NCI-H1048 (cell line): ENCODE results near the gene UBE2E1.

Experiments
- DNase-seq: peaks from one replicate; lab custom pipeline; 2025; lab: John Stamatoyannopoulos, UW

The UBE2E1 gene

GRCh38 chr3:23796518-23796917 is 9.2 kb upstream of the UBE2E1 start:
- no peak for DNase-seq

DNA sequence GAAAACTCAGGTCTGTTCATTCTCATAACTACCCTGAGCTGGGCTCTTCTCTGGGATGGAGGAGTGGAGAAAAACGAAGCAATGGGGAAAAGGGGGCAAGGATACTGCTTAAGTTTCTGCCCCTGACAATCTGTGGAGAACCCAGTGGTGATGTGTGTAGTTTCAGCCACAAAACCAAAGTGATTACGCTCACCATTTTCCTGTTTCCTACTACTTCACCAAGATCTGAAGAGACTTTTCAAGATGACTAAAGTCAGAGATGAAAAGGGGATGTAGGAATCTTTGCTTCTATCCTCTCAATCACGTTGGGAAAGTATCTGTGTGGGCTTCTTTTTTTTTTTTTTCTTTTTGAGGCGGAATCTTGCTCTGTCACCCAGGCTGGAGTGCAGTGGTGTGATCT is 8.3 kb upstream of the UBE2E1 start:
- DNase-seq, result no peak

DNA sequence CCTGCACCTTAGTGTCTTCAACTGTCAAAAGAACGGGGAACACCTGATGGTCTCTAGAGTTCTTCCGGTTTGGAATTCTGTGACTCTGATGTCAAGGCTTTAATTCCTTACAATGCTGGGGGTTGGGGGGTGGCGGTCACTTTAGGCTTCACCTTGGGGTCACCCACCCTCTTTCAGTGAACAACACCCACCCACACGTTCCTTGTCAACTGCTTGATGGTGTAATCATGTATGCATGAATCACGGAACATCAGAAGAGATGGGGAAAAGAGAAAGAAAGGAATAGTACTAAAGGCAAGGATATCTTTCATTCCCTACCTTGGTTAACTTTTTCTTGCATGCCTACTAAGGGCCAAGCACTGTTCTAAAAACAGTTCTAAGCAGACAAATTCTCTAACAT is 7.3 kb upstream of the UBE2E1 start:
- no peak for DNase-seq

- no peak for DNase-seq
These were observed 6.9 kb upstream of the UBE2E1 start for GRCh38 chr3:23798876-23799275.

DNA sequence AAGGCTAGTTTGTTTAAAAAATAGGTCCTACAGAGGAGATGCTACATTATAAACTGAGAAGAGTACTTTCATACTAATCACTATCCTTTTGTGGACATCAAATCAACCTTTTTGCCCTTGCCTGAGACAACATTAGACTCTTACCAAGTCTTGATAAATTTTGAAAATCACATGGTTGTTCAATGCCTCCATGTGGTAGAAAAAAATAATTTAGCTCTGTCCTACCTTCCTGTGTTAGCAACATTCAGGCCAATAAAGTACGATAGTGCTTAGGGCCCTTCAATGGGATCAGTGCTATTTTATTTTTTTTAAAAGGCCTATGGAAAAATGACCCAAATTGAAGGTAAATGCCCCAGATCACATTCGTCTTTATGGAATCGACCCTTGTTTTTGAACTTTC is 5.0 kb upstream of the UBE2E1 start:
- DNase-seq, result no peak

DNA sequence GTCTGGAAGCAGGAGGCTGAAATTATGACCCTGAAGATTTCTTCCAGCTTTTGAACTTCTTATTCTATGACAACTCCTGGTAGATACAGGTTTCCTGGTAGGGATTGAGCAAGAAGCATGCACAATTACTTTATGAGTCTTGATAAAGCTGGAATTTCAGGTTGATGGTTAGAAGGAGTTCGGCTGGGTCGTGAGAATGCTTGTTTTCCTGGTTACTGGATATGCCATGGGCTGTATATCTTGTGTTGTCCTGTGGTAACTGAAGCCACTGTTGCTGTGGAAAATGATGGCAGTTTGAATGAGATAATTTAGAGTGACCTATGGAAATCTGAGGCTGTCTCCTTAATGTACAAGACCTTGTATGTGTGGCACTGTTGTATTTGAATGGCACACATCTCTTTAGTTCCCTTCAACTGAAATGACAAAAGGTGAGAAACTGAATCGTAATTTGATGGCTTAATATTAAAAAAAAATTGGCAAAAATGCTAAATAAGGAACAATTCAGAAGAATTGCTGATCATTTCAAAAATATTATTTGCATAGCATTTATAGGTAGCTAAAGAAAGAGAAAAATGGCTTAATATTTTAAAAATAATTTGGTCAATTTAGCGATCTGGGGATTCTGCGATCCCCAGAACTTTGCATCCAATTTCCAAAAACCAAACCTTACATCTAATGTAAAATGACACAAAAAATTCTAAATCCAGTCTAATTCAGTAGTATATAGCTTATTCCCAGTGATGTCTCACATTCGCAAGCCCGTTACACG is 1.1 kb upstream of the UBE2E1 start:
- DNase-seq, result no peak

DNA sequence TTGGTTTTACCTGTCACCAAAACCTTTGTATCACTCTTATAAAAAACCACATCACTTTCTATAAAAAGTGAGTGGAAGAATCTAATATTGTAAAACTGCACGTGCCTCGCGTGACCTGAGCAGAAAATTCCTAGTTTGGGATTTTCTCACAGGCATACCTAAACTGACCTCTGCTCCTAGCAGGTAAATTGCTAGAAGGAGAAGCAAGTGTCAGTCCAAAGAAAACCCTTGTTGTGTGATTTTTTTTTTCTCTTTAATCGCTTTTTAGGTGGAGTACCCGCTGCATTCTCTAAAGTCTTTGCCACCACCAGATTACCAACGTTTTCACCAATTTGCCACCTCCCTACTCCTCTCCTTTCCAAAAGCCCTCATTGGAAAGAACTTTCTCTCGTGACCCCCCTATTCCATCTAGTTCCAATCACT is 534 bp upstream of the UBE2E1 start:
- no peak for DNase-seq

DNA sequence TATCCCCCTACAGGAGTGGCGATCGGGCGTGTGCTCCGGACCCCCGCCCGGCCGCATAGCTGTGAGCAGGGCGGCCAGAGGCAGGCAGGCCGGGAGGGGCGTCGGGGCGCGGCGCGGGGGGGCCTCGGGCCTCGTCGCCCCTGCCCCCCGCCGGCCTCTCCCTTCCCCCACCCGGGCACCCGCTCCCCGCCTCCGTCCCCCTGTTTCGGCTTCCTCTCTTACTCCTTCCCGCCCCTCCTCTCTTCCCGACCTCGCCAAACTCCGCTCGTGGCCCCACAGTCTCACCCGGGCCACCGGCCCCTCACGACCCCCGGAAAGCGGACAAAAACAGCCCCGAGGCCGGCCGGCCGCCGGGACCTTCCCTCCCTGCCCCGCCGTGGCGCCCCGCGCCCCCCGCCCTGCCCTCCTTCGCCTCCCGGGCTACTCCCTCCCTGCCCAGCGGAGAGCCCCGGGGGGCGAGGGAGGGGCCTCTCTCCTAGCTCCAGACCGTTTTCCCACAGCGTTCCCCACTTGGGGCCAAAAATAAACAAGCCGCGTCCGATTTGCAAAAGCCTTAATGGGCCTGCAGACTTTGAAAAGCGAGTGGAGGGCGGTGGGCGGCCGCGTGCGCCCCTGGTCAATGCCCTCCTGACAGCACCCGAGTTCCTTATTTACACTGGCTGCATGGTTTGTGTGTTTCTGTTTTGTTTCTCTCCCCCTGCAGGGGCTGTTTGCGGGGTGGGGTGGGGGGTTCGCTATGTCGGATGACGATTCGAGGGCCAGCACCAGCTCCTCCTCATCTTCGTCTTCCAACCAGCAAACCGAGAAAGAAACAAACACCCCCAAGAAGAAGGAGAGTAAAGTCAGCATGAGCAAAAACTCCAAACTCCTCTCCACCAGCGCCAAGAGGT is 1.0 kb downstream of the UBE2E1 start:
- DNase-seq, result no peak

DNA sequence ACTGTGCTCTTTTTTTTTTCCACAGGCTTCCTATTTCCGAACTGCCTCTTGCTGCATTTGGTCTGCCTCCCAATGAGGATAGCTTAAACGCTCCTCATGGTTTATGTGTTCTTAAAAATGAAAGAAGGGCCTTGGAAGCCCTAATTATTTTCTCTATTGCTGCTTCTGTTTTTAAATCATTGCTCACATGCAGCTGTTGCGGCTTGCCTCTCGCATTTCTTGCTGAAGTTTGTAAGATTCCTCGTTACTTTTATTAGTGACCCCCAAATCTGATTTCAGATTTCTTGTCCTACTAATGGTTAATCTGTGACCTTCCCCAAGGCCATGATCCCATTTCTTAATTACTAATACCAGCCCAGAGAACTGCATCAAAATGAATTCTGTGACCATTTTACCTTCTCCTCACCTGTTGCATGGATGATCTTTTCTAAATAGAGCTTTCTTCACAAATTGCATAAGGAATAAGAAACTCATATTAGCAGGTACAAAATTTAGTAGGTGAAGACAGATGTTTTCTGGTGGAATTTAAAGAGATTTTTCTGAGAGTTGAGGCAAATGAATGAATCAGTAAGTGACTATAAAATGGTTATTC is 1.8 kb downstream of the UBE2E1 start:
- no peak for DNase-seq

- no peak for DNase-seq
These were observed 2.8 kb downstream of the UBE2E1 start for GRCh38 chr3:23808525-23808924.

DNA sequence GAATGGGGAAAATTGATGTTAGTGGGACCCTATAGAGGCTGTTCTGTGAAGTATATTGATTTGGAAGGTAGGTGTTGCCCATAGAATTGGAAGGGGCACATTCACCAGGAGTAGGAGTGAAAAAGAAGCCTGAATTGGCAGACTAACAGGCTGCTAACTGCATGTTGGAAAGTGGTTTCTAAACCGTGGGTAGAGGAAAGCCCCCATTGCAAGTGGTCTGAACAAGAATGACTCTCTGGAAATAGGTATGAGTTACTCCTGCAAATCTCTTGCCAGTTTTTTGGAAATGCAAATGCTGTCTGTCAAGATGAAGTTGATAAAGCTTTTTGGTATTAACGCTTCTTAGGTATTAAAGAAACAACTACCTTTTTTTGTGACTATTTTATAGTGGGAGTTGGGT is 3.5 kb downstream of the UBE2E1 start:
- no peak for DNase-seq

GRCh38 chr3:23809840-23810342 is 4.1 kb downstream of the UBE2E1 start:
- no peak for DNase-seq

DNA sequence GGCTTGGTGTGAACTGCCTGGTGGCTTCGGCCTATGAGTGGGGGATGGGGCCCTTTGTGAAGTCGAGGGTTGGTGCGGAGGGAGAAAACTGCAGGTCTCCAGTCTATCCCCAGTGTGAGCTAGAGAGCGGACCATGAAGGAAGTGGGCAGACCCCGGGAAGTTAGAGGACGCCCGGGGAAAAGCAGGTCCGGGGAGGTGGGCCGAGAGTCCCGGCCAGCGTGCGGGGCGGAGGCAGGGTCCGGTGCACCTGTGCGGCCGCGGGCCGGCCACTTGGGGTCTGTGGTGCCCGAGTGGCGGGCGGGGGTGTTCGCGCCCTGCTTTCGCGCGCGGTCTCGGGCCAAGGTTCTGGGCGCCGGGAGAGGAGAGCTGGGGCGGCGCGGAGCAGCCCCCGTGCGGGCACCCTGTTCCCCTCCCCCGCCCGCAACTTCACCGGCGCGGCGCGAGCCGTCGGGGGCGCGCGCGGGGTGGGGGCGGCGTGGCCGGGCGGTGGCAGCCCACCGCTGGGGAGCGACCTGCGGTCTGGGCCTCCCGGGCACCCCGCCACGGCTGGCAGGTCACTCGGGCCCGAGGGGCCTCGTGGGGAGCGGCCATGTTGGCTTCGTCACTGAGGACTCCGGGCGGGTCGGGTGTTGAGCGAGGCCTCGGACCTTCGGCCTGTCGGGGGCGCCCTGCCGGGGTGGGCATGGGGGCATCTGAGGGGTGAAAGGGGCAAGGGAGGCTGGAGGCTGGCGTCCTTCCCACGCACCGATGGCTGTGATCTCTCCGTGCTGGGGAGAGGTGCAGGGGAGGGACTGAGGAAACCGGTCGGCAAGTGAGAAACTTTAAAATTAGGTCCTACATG is 4.8 kb downstream of the UBE2E1 start:
- DNase-seq, result no peak

DNA sequence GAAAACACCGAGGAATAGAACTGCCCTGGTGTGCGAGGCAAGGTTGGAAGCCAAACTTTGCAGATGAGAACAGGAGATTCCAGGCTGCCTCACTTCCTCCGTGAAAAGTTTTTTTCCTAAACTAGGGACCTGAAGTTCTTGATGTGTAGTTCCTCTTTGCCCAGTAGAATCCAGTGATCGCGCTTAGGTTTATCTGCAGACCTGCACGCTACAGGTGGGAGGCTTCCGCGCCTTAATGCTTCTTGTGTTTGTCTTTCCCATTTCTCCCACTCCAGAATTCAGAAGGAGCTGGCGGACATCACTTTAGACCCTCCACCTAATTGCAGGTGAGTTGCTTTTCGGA is 5.4 kb downstream of the UBE2E1 start:
- DNase-seq, result no peak

DNA sequence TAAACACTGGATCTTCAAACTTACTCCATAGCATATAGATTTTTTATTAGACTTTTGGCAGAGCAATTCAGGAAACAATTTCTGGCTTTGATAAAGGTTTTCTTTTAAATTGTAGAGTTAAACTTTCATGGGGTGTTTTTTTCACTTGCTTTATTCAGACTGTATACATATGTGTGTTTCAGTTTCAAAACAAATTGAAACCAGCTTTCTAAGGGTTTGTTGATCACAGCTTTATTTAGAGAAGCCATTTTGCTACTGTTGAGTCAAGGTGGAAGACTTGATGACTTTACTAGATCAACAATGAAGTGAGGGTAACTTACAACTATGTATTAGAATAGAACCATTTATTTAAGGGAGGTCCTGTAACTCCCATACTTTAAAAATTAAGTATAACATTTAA is 6.2 kb downstream of the UBE2E1 start:
- no peak for DNase-seq

- no peak for DNase-seq
These were observed 10.1 kb downstream of the UBE2E1 start for GRCh38 chr3:23815879-23816278.

- DNase-seq, result no peak
These were observed 11.0 kb downstream of the UBE2E1 start for GRCh38 chr3:23816721-23817120.

GRCh38 chr3:23817508-23818223 is 11.9 kb downstream of the UBE2E1 start:
- DNase-seq, result no peak

GRCh38 chr3:23819599-23820360 is 14.0 kb downstream of the UBE2E1 start:
- no peak for DNase-seq

DNA sequence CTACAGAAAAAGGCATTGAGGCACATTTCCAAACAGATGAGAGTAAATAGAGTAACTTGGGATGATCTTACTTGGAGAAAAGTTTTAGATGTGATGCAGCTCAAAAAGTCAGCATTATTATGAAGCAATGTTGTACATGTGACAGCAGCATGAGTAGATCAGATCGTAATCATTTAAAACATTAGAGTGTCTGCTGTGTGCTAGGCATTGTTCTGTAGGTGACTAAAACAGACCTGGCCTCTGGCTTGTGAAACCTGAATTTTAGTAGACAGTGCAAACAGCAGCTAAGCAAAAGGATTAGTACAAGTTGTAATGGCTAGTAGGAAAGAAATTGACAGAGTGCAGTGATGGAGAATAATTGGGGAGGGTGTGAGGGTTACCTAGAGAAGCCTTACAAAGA is 15.1 kb downstream of the UBE2E1 start:
- no peak for DNase-seq

DNA sequence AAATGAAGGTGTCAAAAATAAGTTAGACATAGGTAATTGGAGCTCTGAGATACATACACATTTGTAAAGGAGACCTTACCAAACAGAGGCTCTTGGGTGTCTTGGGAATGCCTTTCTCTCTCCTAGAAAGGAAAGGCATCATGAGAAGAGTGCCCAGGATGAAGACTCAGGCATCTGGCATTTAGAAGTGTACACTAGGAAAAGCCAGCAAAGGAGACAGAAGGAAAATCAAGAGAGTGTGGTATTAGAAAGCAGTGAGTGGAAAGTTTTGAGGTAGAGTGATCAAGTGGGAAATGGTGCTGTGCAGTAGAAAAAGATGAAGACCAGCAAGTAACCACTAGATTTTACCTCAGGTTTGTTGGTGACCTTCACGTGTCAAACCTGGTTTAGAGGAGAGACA is 16.1 kb downstream of the UBE2E1 start:
- DNase-seq, result no peak
